ENCODE data around the gene LCN2. TPM values are rescaled to one million over a fixed set of nuclear protein-coding genes. Genes with fewer than 3 reads are reported as not detected.
A peak's percentile ranks its signal among the peaks of the same experiment; 100 is the strongest.

The LCN2 gene
- total RNA-seq, 1 donor, result 2.2 TPM

DNA sequence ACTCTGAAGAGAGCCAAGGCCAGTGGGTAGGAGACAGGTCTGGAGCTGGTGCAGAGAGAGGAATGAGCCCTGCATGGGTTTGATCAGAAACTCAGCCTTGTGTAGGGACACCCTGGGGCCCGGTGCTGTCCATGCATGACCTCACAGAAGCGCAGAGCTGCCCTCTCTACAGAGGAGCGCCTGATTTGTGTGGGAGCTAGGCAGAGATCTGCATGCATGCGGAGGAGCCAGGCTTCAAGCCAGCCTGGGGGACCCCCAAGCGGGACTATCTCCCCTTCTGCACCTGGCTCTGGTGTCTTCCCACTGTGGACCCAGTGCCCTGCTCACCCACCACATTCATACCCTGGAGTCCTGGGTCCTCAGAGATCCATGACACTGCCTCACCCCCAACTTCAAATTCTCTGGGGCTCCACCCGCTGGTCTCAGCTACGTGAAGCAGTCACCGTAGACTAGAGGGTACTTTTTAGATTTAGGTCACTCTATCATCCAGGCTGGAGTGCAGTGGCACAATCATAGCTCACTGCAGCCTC lies 2.6 kb upstream of the LCN2 start:
- no peak for DNase-seq (ENCODE audit: low read depth in 2 of 3, low spot score in 2 of 3)

DNA sequence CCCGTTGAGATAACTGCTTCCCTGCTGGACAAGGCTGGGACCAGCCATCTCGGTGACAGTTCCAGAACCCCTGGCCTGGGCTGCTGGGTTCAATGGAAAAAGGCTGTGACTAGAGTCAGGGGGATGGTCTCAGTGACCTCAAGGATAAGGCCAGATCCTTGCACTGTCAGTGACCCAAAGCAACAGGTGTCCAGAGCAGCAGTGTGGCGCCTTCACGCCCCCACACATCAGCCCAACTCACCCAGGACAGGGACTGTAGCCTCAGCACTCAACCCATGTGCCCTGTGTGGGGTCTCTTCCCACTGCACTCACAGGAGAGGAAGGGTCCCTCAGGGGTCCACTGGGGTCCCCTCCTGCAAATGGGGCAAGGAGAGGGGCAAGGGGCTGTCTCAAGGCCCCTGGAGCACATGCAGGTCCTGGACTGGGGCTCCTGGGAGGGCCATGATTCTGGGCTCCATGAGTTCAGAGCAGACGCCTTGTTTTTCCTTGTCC lies 698 bp upstream of the LCN2 start:
- DNase-seq (ENCODE audit: low read depth in 2 of 3, low spot score in 2 of 3), result no peak

DNA sequence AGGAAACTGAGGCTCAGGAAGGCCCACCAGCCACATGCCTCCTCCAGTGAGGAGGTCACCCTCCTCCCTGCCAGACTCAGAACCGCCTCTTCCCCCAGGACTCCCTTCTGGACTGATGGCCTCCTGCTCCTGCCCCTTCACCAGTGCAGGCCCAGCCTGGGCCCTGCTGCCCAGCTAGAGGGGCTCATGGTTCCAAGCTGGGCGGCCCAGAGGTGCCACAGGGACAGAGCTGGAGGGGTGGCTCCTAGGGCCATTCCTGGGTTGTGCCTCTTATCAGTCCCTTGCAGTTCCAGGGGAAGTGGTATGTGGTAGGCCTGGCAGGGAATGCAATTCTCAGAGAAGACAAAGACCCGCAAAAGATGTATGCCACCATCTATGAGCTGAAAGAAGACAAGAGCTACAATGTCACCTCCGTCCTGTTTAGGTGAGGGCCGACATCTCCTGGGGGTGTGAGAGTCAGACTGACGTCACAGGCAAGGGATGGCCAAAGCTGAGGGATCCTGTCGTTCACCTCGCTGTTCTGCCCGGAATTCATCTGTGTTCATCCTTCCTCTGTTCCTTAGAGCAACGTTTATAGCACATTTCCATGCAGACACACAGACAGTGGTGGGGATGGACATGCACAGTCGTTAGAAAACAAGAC lies 819 bp downstream of the LCN2 start:
- peak in 2 of 3 donors; percentile 62 to 83 for DNase-seq (ENCODE audit: low read depth in 2 of 3, low spot score in 2 of 3)

DNA sequence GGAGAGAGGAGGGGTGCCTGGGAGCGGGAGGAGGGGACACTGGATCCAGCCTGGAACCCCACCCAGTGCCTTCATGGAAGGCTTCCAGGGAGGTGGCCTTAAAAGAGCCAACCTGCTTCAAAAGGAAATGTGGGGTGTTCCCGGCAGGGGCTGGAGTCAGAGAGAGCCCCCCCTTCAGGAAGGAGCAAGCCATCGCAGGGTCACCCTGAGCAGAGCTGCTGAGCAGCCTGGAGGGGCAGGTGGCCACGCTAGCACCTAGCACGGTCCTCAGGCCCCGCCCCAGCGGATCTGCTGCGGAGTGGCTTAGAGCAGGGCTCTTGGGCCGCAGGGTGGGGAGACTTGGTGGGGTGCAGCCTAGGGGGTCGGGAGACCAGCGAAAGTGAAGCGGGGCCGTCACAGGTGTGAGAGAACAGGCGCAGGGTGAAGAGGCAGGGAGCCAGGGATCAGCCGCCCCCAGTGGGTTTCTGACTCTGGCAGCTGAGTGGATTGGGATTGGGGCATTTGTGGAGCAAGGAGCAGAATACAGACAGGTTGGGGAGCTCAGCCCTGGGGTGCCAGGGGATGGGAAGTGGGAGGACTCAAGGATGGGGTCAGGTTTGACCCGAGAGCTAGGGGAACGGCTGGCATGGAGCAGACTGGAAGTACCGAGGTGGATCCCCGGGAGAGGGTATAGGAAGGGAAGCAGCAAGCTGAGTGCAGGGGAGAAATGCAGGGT lies 1.5 kb downstream of the LCN2 start:
- DNase-seq (ENCODE audit: low read depth in 2 of 3, low spot score in 2 of 3), result peak in 1 of 3 donors; percentile 48

DNA sequence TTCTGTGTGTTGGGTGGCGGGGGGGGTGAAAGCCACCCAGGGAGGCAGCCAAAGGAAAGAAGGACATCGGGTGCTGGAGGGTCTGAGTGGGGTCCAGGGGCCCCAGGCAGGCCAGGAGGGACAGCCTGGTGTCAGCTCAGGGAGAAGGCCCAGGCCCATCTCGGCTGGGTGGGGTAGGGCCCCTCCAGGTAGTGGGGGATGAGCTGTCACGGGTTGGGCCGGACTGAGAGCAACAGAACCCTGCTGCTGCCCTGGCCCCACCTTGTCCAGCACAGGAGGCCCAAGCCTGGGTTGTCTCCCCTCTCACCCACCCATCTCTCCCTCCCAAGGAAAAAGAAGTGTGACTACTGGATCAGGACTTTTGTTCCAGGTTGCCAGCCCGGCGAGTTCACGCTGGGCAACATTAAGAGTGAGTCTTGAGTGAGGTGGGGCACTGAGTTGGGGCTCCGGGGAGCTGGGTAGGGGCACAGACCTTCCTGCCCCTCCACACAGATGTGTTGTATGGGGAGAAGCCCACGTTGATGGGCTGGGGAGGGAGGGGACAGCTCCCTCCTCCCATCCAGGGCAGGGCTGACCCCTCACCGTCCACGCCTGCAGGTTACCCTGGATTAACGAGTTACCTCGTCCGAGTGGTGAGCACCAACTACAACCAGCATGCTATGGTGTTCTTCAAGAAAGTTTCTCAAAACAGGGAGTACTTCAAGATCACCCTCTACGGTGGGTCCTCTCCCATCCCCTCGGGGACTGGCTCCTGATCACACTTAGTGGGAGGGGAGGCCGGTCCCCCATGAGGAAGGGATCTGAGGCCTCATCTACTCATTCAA lies 2.3 kb downstream of the LCN2 start:
- no peak for DNase-seq (ENCODE audit: low read depth in 2 of 3, low spot score in 2 of 3)

DNA sequence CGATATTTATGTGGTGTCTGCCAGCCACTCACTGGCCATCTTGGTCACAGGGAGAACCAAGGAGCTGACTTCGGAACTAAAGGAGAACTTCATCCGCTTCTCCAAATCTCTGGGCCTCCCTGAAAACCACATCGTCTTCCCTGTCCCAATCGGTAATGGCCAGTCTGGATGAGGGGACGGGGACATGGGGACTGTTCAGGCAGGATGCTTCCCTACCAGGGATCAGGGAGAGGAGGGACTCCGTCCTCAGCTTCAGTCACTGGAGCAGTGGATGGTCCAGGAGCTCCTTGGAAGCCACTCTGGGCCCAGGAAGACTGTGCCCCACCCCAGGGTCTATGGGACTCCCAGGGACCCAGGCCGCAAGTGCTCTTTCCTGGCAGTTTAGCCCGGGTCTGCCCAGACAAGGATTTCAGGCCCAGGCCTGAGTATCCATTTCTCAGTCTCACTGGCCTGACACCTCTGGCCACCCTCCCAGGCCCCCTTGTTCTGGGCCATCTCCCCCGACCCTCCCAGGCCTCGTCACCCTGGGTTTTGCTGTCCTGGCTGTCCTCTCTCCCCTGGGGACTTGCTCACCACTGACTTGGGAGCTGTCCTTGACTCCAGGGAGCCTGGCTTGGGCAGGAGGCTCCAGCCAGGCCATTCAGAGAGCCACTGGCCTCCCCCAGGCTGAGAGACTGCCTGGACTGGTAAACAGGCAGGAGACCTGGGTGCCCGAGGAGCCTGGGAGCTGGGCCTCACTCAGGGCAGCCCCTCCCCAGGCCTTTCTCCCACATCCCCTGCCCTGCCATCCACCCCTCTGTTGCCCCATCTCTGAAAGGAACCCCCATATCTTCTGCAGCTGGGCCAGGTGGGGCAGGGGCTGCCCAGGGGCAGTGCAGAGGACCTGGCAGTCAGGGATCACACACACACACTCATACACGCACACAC lies 3.1 kb downstream of the LCN2 start:
- no peak for DNase-seq (ENCODE audit: low read depth in 2 of 3, low spot score in 2 of 3)

DNA sequence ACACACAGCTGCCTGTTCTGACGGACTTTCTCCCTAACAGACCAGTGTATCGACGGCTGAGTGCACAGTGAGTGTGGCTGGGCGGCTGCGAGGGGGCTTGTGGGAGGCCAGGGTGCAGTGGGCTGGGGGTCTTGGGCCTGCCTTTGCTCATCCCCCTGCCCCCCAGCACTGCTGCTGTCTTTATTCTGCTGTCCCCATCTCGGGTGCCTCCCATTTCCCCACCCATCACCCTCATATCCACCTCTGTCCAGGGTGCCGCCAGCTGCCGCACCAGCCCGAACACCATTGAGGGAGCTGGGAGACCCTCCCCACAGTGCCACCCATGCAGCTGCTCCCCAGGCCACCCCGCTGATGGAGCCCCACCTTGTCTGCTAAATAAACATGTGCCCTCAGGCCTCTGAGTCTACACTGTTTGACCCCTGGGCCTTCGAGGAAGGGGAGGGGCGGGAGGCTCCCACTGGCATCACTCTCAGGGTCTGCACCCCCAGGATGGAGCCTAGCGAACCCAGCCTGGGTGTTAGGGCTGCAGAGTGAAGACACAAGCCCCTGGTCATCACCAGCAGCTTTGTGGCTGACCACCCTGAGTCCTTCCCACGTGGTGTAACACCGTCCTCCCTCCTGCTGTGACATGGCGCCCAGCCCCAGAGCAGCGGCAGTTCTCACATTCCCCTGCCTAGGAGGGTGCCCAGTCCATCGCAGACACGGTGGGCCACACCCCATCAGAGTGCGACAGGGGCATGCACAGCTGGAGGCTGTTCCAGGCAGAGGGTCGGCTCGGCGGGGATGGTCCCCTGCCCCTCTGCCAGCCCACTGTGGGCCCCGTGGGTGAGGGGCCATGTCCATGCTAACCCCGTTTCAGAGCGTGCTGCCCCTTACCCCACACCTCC lies 4.0 kb downstream of the LCN2 start:
- DNase-seq (ENCODE audit: low read depth in 2 of 3, low spot score in 2 of 3), result no peak

DNA sequence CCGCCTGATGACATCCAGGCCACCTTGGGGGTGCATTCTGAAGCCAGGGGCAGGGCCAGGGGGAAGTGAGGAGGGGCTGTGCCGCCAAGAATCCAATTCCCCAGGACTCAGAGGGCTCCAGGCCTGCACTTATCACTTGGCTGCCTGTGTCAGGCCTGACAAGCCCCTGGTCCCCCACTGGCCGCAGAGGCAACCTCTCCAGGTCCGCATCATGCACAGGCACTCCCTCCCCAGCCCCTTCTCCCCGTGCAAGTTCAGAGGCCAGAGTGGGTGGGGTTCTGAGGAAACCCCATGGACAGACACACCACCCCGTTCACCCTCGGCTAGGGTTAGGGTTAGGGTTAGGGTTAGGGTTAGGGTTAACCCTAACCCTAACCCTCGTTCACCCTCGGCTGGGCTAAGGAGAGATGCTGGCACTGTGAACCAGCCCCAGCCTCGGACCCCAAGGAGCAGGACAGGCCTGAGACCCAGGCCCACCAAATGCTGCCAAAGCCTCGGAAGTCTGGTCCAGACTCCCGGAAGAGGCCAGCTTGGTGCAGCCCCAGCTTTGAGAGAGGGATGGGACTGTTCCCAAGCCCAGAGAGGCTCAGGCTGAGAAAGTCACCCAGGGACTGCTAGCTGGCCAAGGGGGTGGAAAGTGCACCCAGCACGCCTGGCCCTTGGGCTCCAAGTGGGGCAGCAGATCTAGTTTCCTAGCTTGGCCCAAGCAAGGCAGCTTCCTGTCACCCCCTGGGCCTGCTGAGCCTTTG lies 4.9 kb downstream of the LCN2 start:
- no peak for DNase-seq (ENCODE audit: low read depth in 2 of 3, low spot score in 2 of 3)

DNA sequence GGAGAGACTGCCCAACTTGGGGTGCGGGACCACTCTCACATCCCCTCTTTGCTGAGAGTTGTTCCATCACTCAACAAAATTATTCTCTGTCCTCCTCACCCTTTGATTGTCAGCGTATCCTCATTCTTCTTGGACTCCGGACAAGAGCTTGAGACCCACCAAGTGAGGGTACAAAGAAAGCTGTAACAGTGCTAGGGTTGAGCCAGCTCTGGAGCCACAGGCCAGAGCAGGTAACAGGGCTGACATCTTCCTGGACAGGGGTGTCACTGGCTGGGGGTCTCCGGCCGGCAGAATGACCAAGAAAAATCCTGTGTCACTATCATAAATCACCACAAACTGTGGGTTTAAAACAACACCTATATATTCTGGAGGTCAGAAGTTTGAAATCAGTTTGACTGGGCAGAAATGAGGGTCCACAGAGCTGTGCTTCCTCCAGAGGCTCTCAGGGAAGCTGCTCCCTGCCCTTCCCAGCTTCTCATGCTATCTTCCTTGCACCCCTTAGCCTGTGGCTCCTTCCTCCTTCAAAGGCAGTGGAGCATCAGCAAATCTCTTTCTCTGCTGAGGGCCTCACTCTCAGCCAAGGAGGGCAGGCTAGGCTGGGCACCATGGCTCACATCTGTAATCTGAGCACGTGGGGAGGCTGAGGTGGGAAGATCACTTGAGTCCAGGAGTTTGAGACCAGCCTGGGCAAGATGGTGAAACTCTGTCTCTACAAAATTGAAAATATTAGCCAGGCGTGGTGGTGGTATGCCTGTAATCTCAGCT lies 6.7 kb downstream of the LCN2 start:
- DNase-seq (ENCODE audit: low read depth in 2 of 3, low spot score in 2 of 3), result no peak

DNA sequence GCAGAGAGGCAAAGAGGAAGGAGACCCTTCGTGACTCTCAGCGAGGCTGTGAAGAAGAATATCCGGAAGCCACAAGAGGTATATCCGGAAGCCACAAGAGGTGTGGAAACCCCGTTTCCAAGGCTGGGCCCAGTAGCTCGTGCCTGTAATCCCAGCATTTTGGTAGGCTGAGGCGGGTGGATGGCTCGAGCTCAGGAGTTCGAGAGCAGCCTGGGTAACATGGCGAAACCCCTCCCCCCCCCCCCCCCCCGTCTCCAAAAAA lies 10.2 kb downstream of the LCN2 start:
- DNase-seq (ENCODE audit: low read depth in 2 of 3, low spot score in 2 of 3), result peak; percentile 31 to 69 (median 54)

DNA sequence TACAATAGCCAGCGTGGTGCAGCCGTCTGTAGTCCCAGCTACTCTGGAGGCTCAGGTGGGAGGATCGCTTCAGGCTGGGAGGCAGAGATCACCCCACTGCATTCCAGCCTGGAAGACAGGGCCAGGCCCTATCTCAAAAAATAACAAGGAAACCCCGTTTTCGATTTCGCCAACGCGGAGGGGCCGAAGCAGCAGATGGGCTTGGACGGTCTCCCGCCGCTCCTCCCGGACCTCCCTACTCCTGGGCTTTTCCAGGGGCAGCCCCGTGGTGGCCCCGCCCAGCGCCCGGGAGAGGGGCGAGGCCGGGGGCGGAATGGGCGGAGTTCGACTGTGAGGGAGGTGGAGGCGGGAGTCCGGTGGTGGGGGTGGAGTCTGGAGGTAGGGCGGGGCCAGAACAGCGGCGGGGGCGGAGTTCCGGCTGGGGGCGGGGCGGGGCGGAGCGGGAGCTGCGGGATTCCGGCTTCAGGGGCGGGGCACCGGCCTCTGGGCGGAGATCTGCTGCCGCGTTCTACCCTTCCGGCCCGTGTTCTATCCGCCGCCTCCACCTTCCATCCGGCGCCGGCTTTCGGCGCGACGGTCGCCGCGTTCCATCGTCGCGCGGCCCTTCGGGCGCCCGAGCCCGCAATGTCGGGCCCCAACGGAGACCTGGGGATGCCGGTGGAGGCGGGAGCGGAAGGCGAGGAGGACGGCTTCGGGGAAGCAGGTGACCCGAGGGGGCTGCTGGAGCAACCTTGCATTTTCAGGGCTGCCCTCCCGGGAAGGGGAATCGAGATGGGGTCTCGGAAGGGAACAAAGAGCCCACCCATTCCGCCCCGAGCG lies 10.7 kb downstream of the LCN2 start, which contains the start of gene BBLN:
BBLN (plus strand) TSS at position 482 of the 819 bp plus-strand sequence; CDS start at position 625, 143 bp downstream.
- peak; percentile 83 to 89 (median 88) for DNase-seq (ENCODE audit: low read depth in 2 of 3, low spot score in 2 of 3)

DNA sequence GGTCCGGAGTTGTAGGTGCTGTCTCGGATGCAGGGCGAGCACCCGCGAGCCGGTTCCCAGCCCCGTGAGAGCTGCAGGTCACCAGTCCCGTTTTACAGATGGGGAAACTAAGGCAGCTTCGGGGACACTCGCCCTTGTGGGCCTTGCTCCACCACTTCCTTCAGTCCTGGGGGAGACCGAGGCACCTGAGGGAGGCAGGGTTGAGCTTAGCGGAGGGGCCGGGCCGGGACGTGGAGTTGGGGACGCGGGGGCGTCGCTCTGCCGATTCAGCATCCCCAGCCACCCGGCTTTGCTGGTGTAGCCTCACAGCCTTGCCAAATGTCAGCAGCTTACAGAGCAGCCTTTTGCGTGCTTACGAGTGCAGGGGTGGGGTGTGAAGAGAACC lies 11.3 kb downstream of the LCN2 start:
- DNase-seq (ENCODE audit: low read depth in 2 of 3, low spot score in 2 of 3), result peak in 2 of 3 donors; percentile 15 to 19

DNA sequence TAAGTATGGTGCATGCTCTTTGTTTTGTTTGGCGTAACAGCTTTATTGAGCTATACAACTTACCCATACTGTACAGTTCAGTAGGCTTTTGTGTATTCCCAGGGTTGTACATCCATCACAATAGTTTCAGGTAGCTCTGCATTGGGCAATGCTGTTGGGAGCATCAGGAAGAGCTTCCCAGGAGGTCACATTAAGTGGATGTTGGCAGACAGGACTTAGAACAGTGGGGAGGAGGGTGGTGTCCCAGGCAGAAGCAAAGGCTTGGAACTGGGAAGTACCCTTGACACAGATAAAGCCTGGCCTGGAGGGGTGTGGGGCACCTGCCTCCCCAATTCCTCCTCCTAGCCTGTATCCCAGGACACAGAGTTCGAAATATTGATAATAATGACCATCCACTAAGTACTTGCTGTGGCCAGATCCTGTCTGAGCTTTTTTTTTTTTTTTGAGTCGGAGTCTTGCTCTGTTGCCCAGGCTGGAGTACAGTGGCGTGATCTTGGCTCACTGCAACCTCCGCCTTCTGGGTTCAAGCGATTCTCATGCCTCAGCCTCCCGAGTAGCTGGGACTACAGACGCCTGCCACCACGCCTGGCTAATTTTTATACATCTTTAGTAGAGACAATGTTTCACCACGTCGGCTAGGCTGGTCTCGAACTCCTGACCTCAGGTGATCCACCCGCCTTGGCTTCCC lies 12.1 kb downstream of the LCN2 start:
- DNase-seq (ENCODE audit: low read depth in 2 of 3, low spot score in 2 of 3), result no peak

DNA sequence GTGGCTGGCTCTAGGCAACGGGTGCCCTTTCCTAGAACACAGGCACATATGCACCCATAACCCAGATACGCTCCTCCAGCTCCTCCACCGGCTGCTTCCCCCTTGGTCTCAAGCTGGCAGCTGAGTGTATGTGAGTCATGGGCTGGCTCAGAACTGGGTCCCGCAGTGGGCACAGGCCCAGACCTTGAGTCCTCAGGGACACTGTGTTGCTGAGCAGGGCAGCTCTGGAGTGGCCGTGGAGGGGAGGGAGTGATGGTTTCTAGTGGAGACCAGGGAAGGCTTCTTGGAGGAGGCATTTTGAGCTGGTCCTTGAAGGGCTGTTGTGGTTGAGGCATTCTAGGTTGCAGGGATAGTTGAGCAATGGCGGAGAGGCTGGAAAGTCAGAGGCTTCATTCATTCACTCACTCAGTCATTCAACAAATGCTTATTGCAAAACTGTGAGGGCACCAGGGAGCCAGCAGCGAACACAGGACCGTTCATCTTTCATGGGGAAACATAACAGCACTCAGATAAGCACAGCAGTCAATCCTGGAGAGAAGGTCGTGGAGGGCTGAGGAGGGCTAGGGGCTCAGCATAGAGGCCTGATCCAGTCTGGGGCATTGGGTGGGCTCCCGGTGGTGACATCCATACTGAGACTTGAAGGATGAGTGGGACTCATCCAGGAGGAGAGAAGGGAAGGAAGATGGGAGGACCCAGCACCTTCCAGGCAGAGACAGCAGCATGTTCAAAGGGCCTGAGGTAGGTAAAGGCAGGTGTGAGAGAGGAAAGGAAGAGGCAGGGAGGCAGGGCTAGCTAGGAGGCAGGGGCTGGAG lies 13.2 kb downstream of the LCN2 start:
- DNase-seq (ENCODE audit: low read depth in 2 of 3, low spot score in 2 of 3), result no peak

DNA sequence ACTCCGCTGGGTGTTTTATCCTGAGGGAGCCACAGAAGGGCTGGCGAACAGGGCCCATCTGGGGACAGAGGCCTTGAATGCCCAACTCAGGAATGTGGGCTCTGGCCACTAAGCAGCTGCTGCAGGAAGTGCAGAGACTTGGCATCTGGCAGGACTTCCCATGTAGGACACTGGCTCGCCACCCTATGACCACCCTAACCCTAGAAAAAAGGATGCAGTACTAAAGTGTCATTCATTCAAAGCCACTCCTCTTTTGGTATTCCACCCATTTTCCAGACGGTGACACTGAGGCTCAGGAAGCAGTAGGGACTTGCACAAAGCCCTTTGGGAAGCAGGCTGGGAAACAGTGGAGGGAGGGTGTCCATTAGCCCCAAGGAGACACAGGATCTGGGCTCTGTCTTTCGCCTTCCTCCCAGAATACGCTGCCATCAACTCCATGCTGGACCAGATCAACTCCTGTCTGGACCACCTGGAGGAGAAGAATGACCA lies 13.8 kb downstream of the LCN2 start:
- no peak for DNase-seq (ENCODE audit: low read depth in 2 of 3, low spot score in 2 of 3)
